Measurements from ENCODE around the gene JMJD6.

Gene JMJD6

GRCh38 chr17:76696763-76697701, 29.4 kb downstream of the JMJD6 start:
- TF ChIP-seq GATA2 (IDR thresholded peaks at IDR 0.05; ENCODE audit: low read depth, low read length) = no peak
- no peak for TF ChIP-seq GATA3 (IDR thresholded peaks at IDR 0.05; ENCODE audit: low read depth, low read length)

- TF ChIP-seq GATA3 (IDR thresholded peaks at IDR 0.05; ENCODE audit: low read depth, low read length) (no peak), GATA2 (IDR thresholded peaks at IDR 0.05; ENCODE audit: low read depth, low read length) (no peak)
Observed at GRCh38 chr17:76695059-76695831, 31.2 kb downstream of the JMJD6 start.

GRCh38 chr17:76691379-76692191, 34.8 kb downstream of the JMJD6 start:
- TF ChIP-seq GATA2 (IDR thresholded peaks at IDR 0.05; ENCODE audit: low read depth, low read length) (no peak), GATA3 (IDR thresholded peaks at IDR 0.05; ENCODE audit: low read depth, low read length) (no peak)

GRCh38 chr17:76690596-76691280, 35.7 kb downstream of the JMJD6 start:
- TF ChIP-seq GATA2 (IDR thresholded peaks at IDR 0.05; ENCODE audit: low read depth, low read length) (no peak), GATA3 (IDR thresholded peaks at IDR 0.05; ENCODE audit: low read depth, low read length) (no peak)

- no peak for TF ChIP-seq GATA3 (IDR thresholded peaks at IDR 0.05; ENCODE audit: low read depth, low read length)
- no peak for TF ChIP-seq GATA2 (IDR thresholded peaks at IDR 0.05; ENCODE audit: low read depth, low read length)
Observed at GRCh38 chr17:76689859-76690258, 36.5 kb downstream of the JMJD6 start.

GRCh38 chr17:76688165-76688622, 38.2 kb downstream of the JMJD6 start:
- no peak for TF ChIP-seq GATA2 (IDR thresholded peaks at IDR 0.05; ENCODE audit: low read depth, low read length)
- no peak for TF ChIP-seq GATA3 (IDR thresholded peaks at IDR 0.05; ENCODE audit: low read depth, low read length)

- TF ChIP-seq GATA2 (IDR thresholded peaks at IDR 0.05; ENCODE audit: low read depth, low read length) = no peak
Observed at GRCh38 chr17:76687298-76688164, 38.9 kb downstream of the JMJD6 start.

GRCh38 chr17:76686538-76687297, 39.7 kb downstream of the JMJD6 start:
- TF ChIP-seq GATA2 (IDR thresholded peaks at IDR 0.05; ENCODE audit: low read depth, low read length) (peak; percentile 35), GATA3 (IDR thresholded peaks at IDR 0.05; ENCODE audit: low read depth, low read length) (no peak)

- TF ChIP-seq GATA3 (IDR thresholded peaks at IDR 0.05; ENCODE audit: low read depth, low read length) (no peak), GATA2 (IDR thresholded peaks at IDR 0.05; ENCODE audit: low read depth, low read length) (no peak)
Observed at GRCh38 chr17:76685846-76686245, 40.6 kb downstream of the JMJD6 start.

GRCh38 chr17:76685366-76685765, 41.0 kb downstream of the JMJD6 start:
- no peak for TF ChIP-seq GATA3 (IDR thresholded peaks at IDR 0.05; ENCODE audit: low read depth, low read length)
- TF ChIP-seq GATA2 (IDR thresholded peaks at IDR 0.05; ENCODE audit: low read depth, low read length) = no peak

GRCh38 chr17:76684756-76685155, 41.6 kb downstream of the JMJD6 start:
- TF ChIP-seq GATA2 (IDR thresholded peaks at IDR 0.05; ENCODE audit: low read depth, low read length) (no peak), GATA3 (IDR thresholded peaks at IDR 0.05; ENCODE audit: low read depth, low read length) (no peak)

All from SH-SY5Y (cell line).